K562 (cell line): Measurements from ENCODE around the gene CHRND. TPM values are rescaled to one million over a fixed set of nuclear protein-coding genes. Genes with fewer than 3 reads are reported as not detected.

Experiments used
- ARID1B ChIP-seq: fragments of 450-650 bp; IDR thresholded peaks from 2 replicates; pipeline ENCODE4 v1.6.1; 2016; ENCODE audit warnings: antibody characterized with exemption, mild to moderate bottlenecking, inconsistent platforms
- CBX2 ChIP-seq: fragments of 200-600 bp; sonication (generic); IDR thresholded peaks from one replicate; pipeline ENCODE4 v1.6.1; 2012; ENCODE audit warnings: mild to moderate bottlenecking, low read length, inconsistent platforms; ENCODE audit not compliant: insufficient read depth, poor library complexity, severe bottlenecking
- HNRNPLL ChIP-seq: fragments of 200-400 bp; formaldehyde crosslinking; IDR thresholded peaks from 2 replicates; pipeline ENCODE4 v1.6.1; 2017; ENCODE audit warnings: low read length, low read depth, mild to moderate bottlenecking; ENCODE audit not compliant: poor library complexity, severe bottlenecking
- KLF16 ChIP-seq: IDR thresholded peaks from 2 replicates; pipeline ENCODE4 v1.6.1; 2016; ENCODE audit warnings: antibody characterized with exemption
- MXI1 ChIP-seq: IDR thresholded peaks from 2 replicates; pipeline ENCODE4 v1.6.1; 2011; ENCODE audit warnings: low read depth, mild to moderate bottlenecking, improper control_type of control experiment, low read length
- YBX1 ChIP-seq: fragments of 450-650 bp; IDR thresholded peaks from 2 replicates; pipeline ENCODE4 v1.7.1; 2016; ENCODE audit warnings: mild to moderate bottlenecking
- ZC3H11A ChIP-seq: IDR thresholded peaks from 2 replicates; pipeline ENCODE4 v1.6.1; 2012; ENCODE audit warnings: low read depth, low read length, improper control_type of control experiment
- ZNF57 ChIP-seq: fragments of 450-650 bp; formaldehyde crosslinking; IDR thresholded peaks from 2 replicates; pipeline ENCODE4 v1.4.0; 2020; ENCODE audit warnings: mild to moderate bottlenecking, moderate library complexity
- polyA plus RNA-seq, 8 experiments: library from polyadenylated mRNA; depleted of rRNA in 4 of 8; stranded (reverse) in 5 of 8; unstranded in 3 of 8; fragments of >200 nt; fragmentation: Nextera tagmentation in 2 of 8; fragmentation: Illumina TruSeq in 1 of 8; extraction: Ambion mirVana in 2 of 8; extraction: Trizol in 1 of 8; gene quantifications; 2 replicates each; pipeline versions ENCODE4 v1.2.1 to v1.2.3, GENCODE V29; 2011 to 2014; ENCODE audit warnings: inconsistent platforms in 1 of 8, missing spikeins in 1 of 8
- total RNA-seq, 7 experiments: library from RNA; depleted of rRNA in 6 of 7; stranded (reverse); fragments of >200 nt in 6 of 7; fragmentation: Illumina TruSeq in 2 of 7; extraction: Trizol in 2 of 7; gene quantifications; 2 replicates each; pipeline versions ENCODE4 v1.2.1 to v1.2.3, GENCODE V29; 2011 to 2021; ENCODE audit warnings: low replicate concordance in 1 of 7
- TF ChIP-seq, protein P1 (sequence below): sonication (generic); formaldehyde crosslinking; IDR thresholded peaks from 2 replicates; pipeline ENCODE4 v1.8.1; 2023; ENCODE audit warnings: missing genetic modification reagents, mild to moderate bottlenecking, borderline replicate concordance
- TF ChIP-seq, protein P2 (sequence below), 2 experiments: fragments of 150-350 bp in 1 of 2; IDR thresholded peaks; 2 replicates each; pipeline ENCODE4 v1.6.1; 2012 to 2016; ENCODE audit warnings: low read depth in 2 of 2, low read length in 2 of 2, mild to moderate bottlenecking in 1 of 2, moderate library complexity in 1 of 2
- TF ChIP-seq, protein P3 (sequence below): fragments of 450-650 bp; IDR thresholded peaks from 2 replicates; pipeline ENCODE4 v1.6.1; 2018; ENCODE audit warnings: mild to moderate bottlenecking, low read depth; ENCODE audit not compliant: partially characterized antibody
- TF ChIP-seq, protein P4 (sequence below): sonication (generic); formaldehyde crosslinking; IDR thresholded peaks from 2 replicates; pipeline ENCODE4 v1.8.1; 2023; ENCODE audit warnings: mild to moderate bottlenecking, missing genetic modification reagents

CHRND gene
- total and polyA plus RNA-seq, 9 of the 15 experiments (the other 6 are each of a cell fraction or from before 2014, with no cell fraction given) = not detected

DNA sequence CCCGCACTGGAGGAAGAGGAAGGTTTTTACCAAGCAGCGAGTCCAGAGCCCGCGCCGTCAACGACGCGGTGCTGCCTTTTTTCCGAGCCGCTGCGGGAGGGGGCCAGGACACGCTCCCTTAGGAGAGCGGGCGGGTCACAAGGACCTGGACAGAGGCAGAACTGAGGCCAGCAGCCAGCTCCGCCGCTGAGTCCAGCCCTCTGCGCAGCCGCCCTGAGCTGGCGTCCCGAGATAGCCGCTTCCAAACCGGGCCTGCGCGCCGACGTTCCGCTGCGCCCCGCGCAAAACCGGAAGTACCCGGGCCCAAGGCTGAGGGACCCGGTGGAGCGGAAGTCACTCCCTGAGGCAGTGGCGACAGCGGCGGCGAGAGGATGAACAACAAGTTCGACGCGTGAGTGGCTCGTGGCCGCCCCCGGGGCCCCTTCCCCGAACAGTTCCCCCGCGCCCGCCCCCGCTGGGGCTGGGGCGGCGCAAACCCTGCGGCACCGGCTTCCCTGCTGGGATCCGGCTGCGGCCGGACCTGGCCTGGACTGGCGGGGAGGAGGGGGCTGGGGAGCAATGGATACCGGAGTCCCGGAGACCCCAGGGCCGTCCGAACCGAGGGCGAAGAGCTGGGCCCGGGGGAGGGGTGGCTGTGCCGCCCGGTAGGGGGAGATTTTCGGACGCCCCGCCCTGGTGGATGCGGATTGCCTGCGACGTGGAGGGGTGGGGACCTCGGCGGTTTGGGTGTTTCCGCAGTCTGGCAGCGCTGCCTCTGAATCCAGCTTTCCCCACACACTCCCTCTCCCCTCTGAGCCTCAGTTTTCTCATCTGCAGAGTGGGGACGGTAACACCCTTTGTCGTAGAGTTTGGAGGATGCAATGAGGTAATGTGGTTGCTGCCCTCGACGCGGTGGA is 24.6 kb downstream of the CHRND start, which contains the start of the genes EIF4E2 and TIGD1 (continued):
- TF ChIP-seq, protein P1, sequence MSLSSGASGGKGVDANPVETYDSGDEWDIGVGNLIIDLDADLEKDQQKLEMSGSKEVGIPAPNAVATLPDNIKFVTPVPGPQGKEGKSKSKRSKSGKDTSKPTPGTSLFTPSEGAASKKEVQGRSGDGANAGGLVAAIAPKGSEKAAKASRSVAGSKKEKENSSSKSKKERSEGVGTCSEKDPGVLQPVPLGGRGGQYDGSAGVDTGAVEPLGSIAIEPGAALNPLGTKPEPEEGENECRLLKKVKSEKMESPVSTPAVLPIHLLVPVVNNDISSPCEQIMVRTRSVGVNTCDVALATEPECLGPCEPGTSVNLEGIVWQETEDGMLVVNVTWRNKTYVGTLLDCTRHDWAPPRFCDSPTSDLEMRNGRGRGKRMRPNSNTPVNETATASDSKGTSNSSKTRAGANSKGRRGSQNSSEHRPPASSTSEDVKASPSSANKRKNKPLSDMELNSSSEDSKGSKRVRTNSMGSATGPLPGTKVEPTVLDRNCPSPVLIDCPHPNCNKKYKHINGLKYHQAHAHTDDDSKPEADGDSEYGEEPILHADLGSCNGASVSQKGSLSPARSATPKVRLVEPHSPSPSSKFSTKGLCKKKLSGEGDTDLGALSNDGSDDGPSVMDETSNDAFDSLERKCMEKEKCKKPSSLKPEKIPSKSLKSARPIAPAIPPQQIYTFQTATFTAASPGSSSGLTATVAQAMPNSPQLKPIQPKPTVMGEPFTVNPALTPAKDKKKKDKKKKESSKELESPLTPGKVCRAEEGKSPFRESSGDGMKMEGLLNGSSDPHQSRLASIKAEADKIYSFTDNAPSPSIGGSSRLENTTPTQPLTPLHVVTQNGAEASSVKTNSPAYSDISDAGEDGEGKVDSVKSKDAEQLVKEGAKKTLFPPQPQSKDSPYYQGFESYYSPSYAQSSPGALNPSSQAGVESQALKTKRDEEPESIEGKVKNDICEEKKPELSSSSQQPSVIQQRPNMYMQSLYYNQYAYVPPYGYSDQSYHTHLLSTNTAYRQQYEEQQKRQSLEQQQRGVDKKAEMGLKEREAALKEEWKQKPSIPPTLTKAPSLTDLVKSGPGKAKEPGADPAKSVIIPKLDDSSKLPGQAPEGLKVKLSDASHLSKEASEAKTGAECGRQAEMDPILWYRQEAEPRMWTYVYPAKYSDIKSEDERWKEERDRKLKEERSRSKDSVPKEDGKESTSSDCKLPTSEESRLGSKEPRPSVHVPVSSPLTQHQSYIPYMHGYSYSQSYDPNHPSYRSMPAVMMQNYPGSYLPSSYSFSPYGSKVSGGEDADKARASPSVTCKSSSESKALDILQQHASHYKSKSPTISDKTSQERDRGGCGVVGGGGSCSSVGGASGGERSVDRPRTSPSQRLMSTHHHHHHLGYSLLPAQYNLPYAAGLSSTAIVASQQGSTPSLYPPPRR = no peak
- TF ChIP-seq MXI1 (no peak), ARID1B (no peak), KLF16 (peak; percentile 13; the same call in 1 of the 2 replicates), ZNF57 (no peak), CBX2 (no peak), ZC3H11A (no peak), HNRNPLL (peak; percentile 27), YBX1 (no peak)
- TF ChIP-seq, protein P2, sequence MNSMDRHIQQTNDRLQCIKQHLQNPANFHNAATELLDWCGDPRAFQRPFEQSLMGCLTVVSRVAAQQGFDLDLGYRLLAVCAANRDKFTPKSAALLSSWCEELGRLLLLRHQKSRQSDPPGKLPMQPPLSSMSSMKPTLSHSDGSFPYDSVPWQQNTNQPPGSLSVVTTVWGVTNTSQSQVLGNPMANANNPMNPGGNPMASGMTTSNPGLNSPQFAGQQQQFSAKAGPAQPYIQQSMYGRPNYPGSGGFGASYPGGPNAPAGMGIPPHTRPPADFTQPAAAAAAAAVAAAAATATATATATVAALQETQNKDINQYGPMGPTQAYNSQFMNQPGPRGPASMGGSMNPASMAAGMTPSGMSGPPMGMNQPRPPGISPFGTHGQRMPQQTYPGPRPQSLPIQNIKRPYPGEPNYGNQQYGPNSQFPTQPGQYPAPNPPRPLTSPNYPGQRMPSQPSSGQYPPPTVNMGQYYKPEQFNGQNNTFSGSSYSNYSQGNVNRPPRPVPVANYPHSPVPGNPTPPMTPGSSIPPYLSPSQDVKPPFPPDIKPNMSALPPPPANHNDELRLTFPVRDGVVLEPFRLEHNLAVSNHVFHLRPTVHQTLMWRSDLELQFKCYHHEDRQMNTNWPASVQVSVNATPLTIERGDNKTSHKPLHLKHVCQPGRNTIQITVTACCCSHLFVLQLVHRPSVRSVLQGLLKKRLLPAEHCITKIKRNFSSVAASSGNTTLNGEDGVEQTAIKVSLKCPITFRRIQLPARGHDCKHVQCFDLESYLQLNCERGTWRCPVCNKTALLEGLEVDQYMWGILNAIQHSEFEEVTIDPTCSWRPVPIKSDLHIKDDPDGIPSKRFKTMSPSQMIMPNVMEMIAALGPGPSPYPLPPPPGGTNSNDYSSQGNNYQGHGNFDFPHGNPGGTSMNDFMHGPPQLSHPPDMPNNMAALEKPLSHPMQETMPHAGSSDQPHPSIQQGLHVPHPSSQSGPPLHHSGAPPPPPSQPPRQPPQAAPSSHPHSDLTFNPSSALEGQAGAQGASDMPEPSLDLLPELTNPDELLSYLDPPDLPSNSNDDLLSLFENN (IDR thresholded peaks at IDR 0.05; ENCODE audit: low read depth in 2 of 2, low read length in 2 of 2) = no peak
- TF ChIP-seq, protein P3, sequence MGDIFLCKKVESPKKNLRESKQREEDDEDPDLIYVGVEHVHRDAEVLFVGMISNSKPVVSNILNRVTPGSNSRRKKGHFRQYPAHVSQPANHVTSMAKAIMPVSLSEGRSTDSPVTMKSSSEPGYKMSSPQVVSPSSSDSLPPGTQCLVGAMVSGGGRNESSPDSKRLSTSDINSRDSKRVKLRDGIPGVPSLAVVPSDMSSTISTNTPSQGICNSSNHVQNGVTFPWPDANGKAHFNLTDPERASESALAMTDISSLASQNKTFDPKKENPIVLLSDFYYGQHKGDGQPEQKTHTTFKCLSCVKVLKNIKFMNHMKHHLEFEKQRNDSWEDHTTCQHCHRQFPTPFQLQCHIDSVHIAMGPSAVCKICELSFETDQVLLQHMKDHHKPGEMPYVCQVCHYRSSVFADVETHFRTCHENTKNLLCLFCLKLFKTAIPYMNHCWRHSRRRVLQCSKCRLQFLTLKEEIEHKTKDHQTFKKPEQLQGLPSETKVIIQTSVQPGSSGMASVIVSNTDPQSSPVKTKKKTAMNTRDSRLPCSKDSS = no peak
- TF ChIP-seq, protein P4, sequence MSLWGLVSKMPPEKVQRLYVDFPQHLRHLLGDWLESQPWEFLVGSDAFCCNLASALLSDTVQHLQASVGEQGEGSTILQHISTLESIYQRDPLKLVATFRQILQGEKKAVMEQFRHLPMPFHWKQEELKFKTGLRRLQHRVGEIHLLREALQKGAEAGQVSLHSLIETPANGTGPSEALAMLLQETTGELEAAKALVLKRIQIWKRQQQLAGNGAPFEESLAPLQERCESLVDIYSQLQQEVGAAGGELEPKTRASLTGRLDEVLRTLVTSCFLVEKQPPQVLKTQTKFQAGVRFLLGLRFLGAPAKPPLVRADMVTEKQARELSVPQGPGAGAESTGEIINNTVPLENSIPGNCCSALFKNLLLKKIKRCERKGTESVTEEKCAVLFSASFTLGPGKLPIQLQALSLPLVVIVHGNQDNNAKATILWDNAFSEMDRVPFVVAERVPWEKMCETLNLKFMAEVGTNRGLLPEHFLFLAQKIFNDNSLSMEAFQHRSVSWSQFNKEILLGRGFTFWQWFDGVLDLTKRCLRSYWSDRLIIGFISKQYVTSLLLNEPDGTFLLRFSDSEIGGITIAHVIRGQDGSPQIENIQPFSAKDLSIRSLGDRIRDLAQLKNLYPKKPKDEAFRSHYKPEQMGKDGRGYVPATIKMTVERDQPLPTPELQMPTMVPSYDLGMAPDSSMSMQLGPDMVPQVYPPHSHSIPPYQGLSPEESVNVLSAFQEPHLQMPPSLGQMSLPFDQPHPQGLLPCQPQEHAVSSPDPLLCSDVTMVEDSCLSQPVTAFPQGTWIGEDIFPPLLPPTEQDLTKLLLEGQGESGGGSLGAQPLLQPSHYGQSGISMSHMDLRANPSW (CRISPR knock-in tag) = no peak
